GM12872 (cell line): ENCODE data around the gene CACNA1C.

Experiments
- TF ChIP-seq, protein P1 (sequence below): IDR thresholded peaks from 3 replicates; pipeline ENCODE4 v1.5.1; 2011; ENCODE audit warnings: low read depth, mild to moderate bottlenecking, low read length, moderate library complexity; ENCODE audit not compliant: insufficient read depth

CACNA1C gene

DNA sequence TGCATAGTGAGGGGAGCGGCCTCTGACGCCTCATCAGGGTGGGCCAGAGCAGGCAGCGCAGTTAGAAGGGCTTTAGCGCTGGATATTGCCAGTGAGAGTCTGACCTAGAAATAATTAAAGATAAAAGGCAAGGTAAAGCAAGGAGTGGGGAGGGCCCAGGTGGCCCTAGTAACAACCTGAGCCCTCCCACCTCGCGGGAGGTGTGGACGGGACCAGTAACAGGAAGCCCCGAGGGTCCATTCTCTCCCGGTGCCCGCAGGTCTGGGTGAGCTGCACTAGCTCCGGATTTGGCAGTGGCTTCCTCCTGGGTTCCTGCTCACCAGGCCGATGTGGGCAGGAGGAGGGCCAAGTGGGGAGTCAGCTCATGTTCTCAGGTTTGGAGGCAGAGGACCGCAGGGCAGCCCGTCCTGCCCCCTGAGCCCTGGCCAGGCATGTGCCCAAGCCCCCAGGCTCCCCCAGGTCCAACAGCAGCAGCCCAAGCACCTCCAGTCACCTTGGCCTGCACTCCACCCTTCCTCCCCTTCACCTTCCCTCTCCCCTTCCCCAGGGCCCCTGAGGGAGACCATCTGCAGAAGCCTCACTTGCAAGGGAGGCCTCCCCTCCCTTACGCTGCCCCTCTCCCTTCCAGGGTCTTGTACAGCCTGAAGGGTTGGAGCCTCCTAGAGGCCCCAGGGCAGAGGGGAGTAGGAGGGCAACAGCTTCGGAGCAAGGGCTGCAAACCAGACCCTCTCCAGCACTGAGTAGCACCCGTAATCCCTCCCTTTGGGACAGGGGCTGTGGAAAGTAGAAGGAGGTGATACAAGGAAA, 597.7 kb downstream of the CACNA1C start:
- TF ChIP-seq, protein P1, sequence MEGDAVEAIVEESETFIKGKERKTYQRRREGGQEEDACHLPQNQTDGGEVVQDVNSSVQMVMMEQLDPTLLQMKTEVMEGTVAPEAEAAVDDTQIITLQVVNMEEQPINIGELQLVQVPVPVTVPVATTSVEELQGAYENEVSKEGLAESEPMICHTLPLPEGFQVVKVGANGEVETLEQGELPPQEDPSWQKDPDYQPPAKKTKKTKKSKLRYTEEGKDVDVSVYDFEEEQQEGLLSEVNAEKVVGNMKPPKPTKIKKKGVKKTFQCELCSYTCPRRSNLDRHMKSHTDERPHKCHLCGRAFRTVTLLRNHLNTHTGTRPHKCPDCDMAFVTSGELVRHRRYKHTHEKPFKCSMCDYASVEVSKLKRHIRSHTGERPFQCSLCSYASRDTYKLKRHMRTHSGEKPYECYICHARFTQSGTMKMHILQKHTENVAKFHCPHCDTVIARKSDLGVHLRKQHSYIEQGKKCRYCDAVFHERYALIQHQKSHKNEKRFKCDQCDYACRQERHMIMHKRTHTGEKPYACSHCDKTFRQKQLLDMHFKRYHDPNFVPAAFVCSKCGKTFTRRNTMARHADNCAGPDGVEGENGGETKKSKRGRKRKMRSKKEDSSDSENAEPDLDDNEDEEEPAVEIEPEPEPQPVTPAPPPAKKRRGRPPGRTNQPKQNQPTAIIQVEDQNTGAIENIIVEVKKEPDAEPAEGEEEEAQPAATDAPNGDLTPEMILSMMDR = no peak

DNA sequence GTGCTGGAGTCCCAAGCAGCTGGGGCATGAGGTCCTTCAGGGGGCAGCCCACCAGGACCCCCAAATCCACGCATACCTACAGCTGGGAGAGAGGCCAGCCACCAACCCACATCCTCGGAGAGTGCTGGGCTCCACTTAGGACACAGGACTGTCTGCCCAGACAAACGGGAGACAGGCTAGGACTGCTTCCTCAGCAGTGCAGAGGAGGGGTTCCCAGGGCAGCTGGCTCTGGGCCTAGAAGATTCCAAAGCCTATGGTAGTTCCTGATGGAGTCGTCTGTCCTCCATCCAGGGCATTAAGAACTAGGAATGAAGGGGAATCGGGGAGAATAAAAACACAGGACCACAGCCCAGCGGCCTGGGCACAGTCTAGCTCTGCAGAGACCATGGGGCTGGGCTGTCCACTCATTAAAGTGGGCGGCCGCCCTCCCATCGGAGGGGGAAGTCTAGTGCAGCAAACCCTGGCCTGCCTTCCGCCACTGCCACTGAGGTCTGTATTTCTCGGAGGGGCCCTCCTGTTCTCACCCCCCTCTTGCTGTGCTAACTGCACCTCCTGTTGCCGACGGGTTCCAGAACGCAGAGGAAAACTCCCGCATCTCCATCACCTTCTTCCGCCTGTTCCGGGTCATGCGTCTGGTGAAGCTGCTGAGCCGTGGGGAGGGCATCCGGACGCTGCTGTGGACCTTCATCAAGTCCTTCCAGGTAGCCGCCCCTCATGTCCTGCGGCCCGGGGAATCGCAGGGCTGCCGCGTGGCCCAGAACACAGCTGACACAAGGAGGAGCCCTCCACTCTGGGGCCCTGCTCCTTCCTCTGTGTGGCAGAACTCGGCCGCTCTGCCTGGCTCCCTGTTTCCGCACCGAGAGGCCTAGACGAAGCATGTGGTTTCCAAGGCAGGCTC, 598.5 kb downstream of the CACNA1C start:
- TF ChIP-seq, protein P1 = no peak

DNA sequence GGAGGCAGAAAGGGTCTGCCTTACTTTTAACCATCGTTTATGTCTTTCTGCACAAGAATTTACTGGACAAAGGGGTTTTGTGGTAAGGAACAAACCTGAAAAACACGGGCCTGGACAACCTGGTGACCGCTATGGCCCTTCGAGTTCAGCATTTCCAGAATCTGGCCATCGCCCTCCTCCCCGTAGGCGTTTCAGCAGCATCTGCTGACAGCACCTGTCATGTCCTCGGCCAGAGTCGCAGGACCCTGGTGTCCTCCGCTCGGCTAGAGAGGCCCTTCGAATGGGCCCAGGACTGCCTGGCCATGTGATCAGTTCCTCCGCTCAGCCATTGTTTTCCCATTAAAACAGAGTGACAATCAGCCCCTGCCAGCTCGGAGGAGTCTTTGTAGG, 599.2 kb downstream of the CACNA1C start:
- TF ChIP-seq, protein P1 = no peak

DNA sequence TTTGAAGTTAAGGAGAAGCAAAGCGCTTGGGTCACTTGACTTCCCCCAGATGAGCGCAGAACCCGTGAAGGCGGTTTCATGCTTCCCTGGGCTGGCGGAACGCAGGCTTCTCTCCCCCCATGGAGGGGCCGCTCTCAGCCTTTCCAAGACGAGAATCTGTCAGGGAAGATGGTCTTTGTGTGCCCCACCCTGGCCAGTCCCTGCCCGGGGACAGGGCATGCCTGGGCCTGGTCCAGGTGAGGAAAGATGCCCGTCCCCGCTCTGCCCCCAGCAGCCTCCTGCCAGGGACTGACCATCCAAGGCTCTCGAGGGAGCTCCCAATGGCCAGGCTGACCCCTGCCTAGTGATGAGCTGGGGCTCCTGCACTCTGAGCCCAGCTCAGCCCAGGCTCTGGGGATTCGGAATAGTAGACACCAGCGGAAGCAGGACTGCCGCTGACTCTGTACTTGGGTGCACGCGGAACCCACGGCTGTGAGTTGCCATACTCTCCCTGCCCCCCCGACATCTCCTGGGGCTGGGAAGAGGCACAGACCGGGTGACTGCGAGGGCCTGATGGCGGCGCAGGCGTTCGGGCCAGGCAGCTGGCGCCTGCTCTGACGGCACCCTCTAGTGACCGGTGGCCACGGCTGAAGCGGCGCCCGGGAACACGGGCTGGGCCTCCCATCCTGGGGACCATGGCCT, 599.8 kb downstream of the CACNA1C start:
- TF ChIP-seq, protein P1 = no peak

DNA sequence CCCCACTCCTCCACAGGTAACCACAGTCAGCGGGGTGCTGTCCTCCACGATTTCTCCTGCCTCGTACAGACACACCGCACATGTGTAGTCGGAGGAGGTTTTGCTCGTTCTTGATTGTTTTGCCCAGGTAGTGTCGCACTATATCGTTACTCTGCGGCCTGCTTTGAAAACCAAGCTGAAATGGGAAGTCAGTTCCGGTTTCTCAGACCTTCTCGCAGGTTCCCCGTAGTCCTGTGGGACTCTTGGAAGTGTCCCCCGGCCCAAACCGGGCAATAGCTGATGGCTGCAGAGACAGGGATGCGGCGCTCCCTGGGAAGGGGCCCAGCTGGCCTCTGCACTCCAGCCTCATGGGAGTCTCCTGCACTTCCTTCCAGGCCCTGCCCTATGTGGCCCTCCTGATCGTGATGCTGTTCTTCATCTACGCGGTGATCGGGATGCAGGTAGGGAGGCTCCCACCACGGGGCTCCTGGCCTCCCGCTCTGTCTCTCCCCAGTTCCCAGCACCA, 600.7 kb downstream of the CACNA1C start:
- TF ChIP-seq, protein P1 = no peak

DNA sequence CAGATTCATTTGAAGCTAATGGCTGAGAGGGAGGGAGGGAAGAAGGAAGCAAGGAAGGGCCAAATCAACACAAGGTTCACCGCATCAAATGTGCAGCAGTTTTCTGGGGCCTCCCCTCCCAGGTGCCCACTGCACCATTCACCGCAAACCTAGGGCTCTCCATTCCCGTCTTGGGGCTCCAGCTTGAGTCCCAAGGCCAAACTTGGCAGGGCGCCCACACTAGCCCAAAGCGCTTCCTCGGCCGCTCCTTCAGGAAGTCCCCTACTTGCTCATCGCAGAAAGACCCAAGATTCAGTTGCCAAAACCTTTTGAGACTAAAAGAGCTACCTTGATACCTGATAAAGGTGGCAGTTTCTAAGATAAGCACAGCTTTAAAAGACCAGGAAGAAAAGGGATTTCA, 601.5 kb downstream of the CACNA1C start:
- TF ChIP-seq, protein P1 = no peak

DNA sequence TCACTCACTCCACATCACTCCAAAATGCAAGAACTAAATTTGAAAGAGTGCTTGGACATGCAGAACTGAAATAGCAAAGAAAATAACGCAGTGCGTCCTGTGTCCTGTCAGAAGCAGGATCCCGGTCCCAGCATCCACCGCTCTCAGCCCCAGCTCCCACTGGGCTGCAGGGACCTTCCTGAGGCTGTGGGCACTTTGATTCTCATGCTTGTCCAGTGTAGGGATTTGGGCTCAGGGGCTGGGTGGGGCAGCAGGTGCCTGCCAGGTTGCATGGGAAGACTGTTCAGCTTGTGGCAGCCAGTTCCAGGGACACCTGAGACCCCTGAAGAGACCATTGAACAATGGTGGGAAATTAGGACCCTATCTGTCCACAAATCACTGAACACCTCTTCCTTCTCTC, 602.0 kb downstream of the CACNA1C start:
- TF ChIP-seq, protein P1 = no peak
